Skeletal muscle satellite cell (primary cell): Measurements from ENCODE around the gene RAPGEF1.
A peak's percentile ranks its signal among the peaks of the same experiment; 100 is the strongest.

Experiments used
- H3K27me3 ChIP-seq: 2 replicates; pipeline ENCODE4 v1.7.0; 2013; ENCODE audit warnings: low read length; ENCODE audit not compliant: control insufficient read depth, insufficient read depth
- H3K36me3 ChIP-seq: 2 replicates; pipeline ENCODE4 v1.7.0; 2013; ENCODE audit warnings: mild to moderate bottlenecking, control low read depth, low read length; ENCODE audit not compliant: insufficient read depth
- H3K4me1 ChIP-seq: 2 replicates; pipeline ENCODE4 v1.7.0; 2013; ENCODE audit warnings: low read length; ENCODE audit not compliant: control insufficient read depth, insufficient read depth
- H3K4me2 ChIP-seq: 2 replicates; pipeline ENCODE4 v1.7.0; 2013; ENCODE audit warnings: mild to moderate bottlenecking, low read length
- H3K4me3 ChIP-seq: 2 replicates; pipeline ENCODE4 v1.7.0; 2013; ENCODE audit warnings: low read length
- H3K9ac ChIP-seq: 2 replicates; pipeline ENCODE4 v1.7.0; 2013; ENCODE audit warnings: mild to moderate bottlenecking, low read depth, low read length, moderate library complexity
- H3K9me3 ChIP-seq: replicated peaks from 2 replicates; pipeline ENCODE4 v1.7.0; 2013; ENCODE audit warnings: mild to moderate bottlenecking, control low read depth, low read length

Gene RAPGEF1

GRCh38 chr9:131727184-131727759 lies 12.6 kb downstream of the RAPGEF1 start:
- no peaks in the 10 kb centered on the region for H3K9me3 ChIP-seq
- H3K4me3 ChIP-seq = no peak overlapping the region
- H3K9ac ChIP-seq = peak overlapping the region; percentile 12
- peak overlapping the region; percentile 60 for H3K4me2 ChIP-seq
- H3K36me3 ChIP-seq = no peaks in the 10 kb centered on the region
- no peaks in the 10 kb centered on the region for H3K27me3 ChIP-seq
- peaks cover 42% of the 10 kb centered on the region for H3K4me1 ChIP-seq

GRCh38 chr9:131724683-131725082 lies 15.2 kb downstream of the RAPGEF1 start:
- Histone ChIP-seq H3K9me3 (no peaks in the 10 kb centered on the region), H3K36me3 (peaks cover 3% of the 10 kb centered on the region), H3K4me3 (no peak overlapping the region), H3K4me2 (no peak overlapping the region), H3K4me1 (peaks cover 25% of the 10 kb centered on the region), H3K9ac (no peak overlapping the region), H3K27me3 (no peaks in the 10 kb centered on the region)

GRCh38 chr9:131723632-131724031 lies 16.2 kb downstream of the RAPGEF1 start:
- Histone ChIP-seq H3K4me3 (no peak overlapping the region), H3K27me3 (no peaks in the 10 kb centered on the region), H3K9ac (no peak overlapping the region), H3K36me3 (peaks cover 3% of the 10 kb centered on the region), H3K9me3 (no peaks in the 10 kb centered on the region), H3K4me1 (peaks cover 18% of the 10 kb centered on the region), H3K4me2 (no peak overlapping the region)

GRCh38 chr9:131722255-131722654 lies 17.6 kb downstream of the RAPGEF1 start:
- Histone ChIP-seq H3K9ac (no peak overlapping the region), H3K27me3 (no peaks in the 10 kb centered on the region), H3K36me3 (peaks cover 3% of the 10 kb centered on the region), H3K4me1 (peaks cover 4% of the 10 kb centered on the region), H3K4me3 (no peak overlapping the region), H3K4me2 (no peak overlapping the region), H3K9me3 (no peaks in the 10 kb centered on the region)

- Histone ChIP-seq H3K27me3 (no peaks in the 10 kb centered on the region), H3K36me3 (peaks cover 3% of the 10 kb centered on the region), H3K9me3 (no peaks in the 10 kb centered on the region), H3K9ac (no peak overlapping the region), H3K4me2 (no peak overlapping the region), H3K4me1 (no peaks in the 10 kb centered on the region), H3K4me3 (no peak overlapping the region)
Observed at GRCh38 chr9:131721076-131721475, 18.8 kb downstream of the RAPGEF1 start.

GRCh38 chr9:131720330-131720729 lies 19.5 kb downstream of the RAPGEF1 start:
- Histone ChIP-seq H3K36me3 (peaks cover 3% of the 10 kb centered on the region), H3K4me1 (no peaks in the 10 kb centered on the region), H3K9me3 (no peaks in the 10 kb centered on the region), H3K27me3 (no peaks in the 10 kb centered on the region), H3K4me3 (no peak overlapping the region), H3K9ac (no peak overlapping the region), H3K4me2 (no peak overlapping the region)

GRCh38 chr9:131719262-131719908 lies 20.5 kb downstream of the RAPGEF1 start:
- no peak overlapping the region for H3K4me2 ChIP-seq
- H3K9ac ChIP-seq = no peak overlapping the region
- no peaks in the 10 kb centered on the region for H3K9me3 ChIP-seq
- H3K36me3 ChIP-seq = peaks cover 3% of the 10 kb centered on the region
- no peak overlapping the region for H3K4me3 ChIP-seq
- H3K27me3 ChIP-seq = no peaks in the 10 kb centered on the region
- peaks cover 9% of the 10 kb centered on the region for H3K4me1 ChIP-seq

- Histone ChIP-seq H3K4me1 (peaks cover 24% of the 10 kb centered on the region), H3K27me3 (no peaks in the 10 kb centered on the region), H3K36me3 (peaks cover 3% of the 10 kb centered on the region), H3K4me3 (no peak overlapping the region), H3K9me3 (no peaks in the 10 kb centered on the region), H3K4me2 (no peak overlapping the region), H3K9ac (no peak overlapping the region)
Observed at GRCh38 chr9:131717719-131718460, 22.0 kb downstream of the RAPGEF1 start.

- Histone ChIP-seq H3K9ac (no peak overlapping the region), H3K4me1 (peaks cover 24% of the 10 kb centered on the region)
Observed at GRCh38 chr9:131715906-131716305, 24.0 kb downstream of the RAPGEF1 start.

GRCh38 chr9:131714821-131715220 lies 25.1 kb downstream of the RAPGEF1 start:
- H3K4me3 ChIP-seq = no peak overlapping the region
- H3K9ac ChIP-seq = peak overlapping the region; percentile 79
- peak overlapping the region; percentile 77 for H3K4me2 ChIP-seq
- H3K9me3 ChIP-seq = no peaks in the 10 kb centered on the region
- peaks cover 31% of the 10 kb centered on the region for H3K4me1 ChIP-seq
- no peaks in the 10 kb centered on the region for H3K36me3 ChIP-seq
- no peaks in the 10 kb centered on the region for H3K27me3 ChIP-seq

More at GRCh38 chr9:131715906-131716305, 24.0 kb downstream of the RAPGEF1 start:
- Histone ChIP-seq H3K4me2 (no peak overlapping the region), H3K36me3 (peaks cover 3% of the 10 kb centered on the region), H3K27me3 (no peaks in the 10 kb centered on the region), H3K9me3 (no peaks in the 10 kb centered on the region), H3K4me3 (no peak overlapping the region)

GRCh38 chr9:131714161-131714646 lies 25.7 kb downstream of the RAPGEF1 start:
- Histone ChIP-seq H3K4me1 (peaks cover 37% of the 10 kb centered on the region), H3K4me3 (peak overlapping the region; percentile 31), H3K9ac (peak overlapping the region; percentile 79)

More at GRCh38 chr9:131714161-131714646, 25.7 kb downstream of the RAPGEF1 start:
- Histone ChIP-seq H3K27me3 (no peaks in the 10 kb centered on the region), H3K9me3 (no peaks in the 10 kb centered on the region), H3K36me3 (no peaks in the 10 kb centered on the region), H3K4me2 (peak overlapping the region; percentile 77)
